Choroid plexus epithelial cell (primary cell): ENCODE results near the gene AURKA.

Experiments used
- DNase-seq: peaks from one replicate; pipeline ENCODE4 v3.0.0-alpha.2; 2010; ENCODE audit warnings: low read depth
- H3K4me3 ChIP-seq: 2 replicates; pipeline ENCODE4 v1.5.1; 2011; ENCODE audit warnings: low read depth, mild to moderate bottlenecking, control low read depth, low read length, moderate library complexity
- TF ChIP-seq, protein P1 (sequence below): conservative IDR thresholded peaks from 2 replicates; pipeline ENCODE4 v1.5.1; 2011; ENCODE audit warnings: low read depth, mild to moderate bottlenecking, control low read depth, inconsistent platforms, low read length, moderate library complexity

The AURKA gene

DNA sequence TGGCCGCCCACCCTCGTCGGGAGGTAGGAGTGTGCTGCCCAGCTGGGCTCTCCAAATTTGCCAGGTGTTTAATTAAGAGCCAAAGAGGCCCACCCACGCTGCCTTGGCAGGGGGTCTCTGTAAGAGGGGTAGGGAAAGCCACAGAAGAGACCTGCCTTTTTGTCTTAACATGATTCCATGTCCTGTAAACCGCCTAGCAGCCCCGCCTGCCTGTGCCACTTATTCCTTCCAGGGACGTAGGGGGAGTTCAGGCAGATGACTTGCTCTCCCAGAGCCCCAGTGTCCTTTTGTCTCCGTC, 31.2 kb downstream of the AURKA start:
- TF ChIP-seq, protein P1, sequence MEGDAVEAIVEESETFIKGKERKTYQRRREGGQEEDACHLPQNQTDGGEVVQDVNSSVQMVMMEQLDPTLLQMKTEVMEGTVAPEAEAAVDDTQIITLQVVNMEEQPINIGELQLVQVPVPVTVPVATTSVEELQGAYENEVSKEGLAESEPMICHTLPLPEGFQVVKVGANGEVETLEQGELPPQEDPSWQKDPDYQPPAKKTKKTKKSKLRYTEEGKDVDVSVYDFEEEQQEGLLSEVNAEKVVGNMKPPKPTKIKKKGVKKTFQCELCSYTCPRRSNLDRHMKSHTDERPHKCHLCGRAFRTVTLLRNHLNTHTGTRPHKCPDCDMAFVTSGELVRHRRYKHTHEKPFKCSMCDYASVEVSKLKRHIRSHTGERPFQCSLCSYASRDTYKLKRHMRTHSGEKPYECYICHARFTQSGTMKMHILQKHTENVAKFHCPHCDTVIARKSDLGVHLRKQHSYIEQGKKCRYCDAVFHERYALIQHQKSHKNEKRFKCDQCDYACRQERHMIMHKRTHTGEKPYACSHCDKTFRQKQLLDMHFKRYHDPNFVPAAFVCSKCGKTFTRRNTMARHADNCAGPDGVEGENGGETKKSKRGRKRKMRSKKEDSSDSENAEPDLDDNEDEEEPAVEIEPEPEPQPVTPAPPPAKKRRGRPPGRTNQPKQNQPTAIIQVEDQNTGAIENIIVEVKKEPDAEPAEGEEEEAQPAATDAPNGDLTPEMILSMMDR = no peak
- no peak for DNase-seq
- H3K4me3 ChIP-seq = no peak overlapping the region

DNA sequence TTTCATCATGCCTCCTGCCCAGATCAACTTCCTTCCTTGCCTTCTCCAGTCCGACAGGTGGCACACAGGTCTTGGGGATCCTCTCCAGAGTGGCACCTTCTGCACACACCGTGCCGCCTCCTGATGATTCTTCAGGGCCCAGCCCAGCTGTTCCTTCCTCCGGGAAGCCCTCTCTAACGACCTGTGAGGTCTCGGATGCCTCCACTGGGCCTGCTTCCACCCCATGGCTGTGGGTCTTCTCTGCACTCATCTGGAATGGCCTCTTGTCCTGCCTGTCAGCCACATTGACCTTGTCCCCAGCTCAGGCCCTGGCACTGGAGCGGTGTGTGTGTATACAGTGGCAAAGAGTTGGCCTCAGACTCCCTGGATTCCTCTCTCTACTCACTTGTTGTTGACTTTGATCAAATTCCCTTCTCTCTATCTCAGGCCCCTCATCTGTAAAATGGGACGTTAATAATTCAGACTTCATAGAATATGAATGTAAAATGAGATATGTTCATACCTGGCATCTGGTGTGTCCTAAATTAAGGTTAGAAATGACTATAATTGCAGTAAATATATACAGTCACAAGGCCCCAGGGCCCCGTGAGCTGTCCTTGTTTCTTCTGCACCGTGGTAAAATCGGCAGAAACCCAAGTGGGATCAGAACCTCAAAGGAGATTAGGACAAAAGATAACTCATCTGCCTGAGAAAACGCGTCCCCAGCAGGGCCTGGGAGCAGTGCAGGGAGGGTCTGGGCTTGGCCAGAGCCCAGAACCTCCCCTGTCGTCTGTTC, 31.7 kb downstream of the AURKA start:
- no peak for DNase-seq
- H3K4me3 ChIP-seq = peak overlapping the region; percentile 80
- TF ChIP-seq, protein P1 = no peak

DNA sequence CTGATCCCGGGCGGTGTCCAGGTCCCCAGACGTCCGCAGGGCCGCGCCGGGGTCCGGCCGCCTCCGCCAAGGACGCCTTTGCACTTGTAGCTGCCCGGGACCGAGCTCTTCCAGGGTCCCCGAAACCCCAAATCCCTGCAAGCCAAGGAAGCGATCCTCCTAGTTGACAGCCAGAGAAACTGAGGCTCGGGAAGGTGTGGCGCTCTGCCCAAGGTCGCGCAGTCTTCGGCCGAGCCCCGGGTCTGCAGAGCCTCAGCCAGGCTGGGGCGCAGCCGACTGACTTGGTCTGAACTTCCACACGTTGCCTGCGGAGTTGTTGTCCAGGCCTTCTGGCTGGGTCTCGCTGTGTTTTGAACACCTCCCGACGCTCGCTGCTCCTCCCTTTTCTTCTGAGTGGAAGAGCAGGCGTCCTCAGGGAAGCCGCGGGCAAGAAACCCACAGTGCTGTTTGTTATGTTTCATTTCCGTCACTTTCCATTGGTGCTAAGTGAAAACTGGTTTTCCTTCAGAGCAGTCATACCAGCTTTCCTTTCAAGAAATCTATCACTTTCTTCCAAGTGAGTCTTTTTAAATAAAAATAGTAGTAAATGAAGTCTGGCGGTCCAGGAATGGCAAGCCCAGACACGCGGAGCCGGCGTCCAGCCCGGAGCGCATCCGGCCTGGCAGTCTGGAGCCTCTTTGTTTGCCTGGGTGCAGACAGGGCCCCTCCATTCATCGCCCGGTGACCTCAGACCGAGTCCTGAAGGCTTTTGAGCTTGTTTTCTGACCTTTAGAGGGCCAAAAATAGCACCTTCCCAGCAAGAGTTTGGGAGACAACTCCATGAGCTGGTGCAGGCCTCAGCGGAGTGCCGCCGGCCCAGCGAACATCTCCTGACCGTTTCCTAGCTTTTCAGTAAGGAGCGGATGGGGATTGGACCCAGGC, 32.5 kb downstream of the AURKA start:
- DNase-seq = peak; percentile 86
- peak overlapping the region; percentile 80 for H3K4me3 ChIP-seq
- TF ChIP-seq, protein P1 = no peak

DNA sequence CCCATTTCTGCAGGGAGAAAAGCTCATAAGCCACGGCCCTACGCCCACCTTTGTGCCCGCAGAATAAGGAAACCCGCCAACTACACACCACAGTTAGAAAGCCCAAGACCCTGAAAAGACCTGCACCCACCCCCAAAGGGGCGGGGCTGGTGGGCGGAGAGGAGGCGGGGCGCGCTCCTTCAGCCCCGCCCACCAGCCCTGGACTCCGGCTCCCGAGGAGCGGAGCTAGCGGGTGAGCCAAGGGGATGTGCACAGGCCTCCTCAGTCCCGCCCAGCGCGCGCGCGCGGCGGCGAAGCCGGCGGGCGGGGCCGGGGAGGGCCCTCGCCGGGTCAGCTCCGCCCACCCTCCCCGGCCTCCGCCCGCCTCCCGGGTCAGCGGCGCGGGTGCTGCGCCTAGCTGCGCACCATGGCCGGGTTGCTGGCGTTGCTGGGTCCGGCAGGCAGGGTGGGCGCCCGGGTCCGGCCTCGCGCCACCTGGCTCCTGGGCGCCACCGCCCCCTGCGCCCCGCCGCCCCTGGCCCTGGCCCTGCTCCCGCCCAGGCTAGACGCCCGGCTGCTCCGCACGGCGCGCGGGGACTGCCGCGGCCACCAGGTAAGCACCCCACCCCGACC, 33.3 kb downstream of the AURKA start, which contains the start of gene FAM210B:
Gene FAM210B, plus strand, starts transcription at position 375 of the 612 bp plus-strand sequence. Its CDS starts 32 bp downstream, at position 407.
- TF ChIP-seq, protein P1 = no peak
- peak; percentile 92 for DNase-seq
- peak within 1 kb of the TSS; percentile 80 for H3K4me3 ChIP-seq

DNA sequence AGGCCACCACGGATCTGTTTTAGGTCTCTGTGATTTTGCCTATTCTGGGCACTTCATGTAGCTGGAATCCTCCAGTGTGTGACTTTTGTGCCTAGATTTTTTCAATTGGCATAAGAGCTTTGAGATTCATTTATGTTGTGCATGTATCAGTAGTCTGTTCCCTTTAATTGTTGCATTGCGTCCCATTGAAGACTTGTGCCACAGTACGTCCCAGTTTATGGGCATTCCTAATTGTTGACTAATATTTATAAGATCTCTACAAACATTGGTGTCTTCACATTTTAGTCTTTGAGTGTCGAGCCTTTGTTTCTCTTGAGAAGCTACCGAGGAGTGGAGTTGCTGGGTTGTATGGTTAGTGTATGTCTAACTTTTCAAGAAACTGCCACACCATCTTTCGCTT, 33.9 kb downstream of the AURKA start:
- DNase-seq = no peak
- H3K4me3 ChIP-seq = no peak overlapping the region
- TF ChIP-seq, protein P1 = no peak

DNA sequence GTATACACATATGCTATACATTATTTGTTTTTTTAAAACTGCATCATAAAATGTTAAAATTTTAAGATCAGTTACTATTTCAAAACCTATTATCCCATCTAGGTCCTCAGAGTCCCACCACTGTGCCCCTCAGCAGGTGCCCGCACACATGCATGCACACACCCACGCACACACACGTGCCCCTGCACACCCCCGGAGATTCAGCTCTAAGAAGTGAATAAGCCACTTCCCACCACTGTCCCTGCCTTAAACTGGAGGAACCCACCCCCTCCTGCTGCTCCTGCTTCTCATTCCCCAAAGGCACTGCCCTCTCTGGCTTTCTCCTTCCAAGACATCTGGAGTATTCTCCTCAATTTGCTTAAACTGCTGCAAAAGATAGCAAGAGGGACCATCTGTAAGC, 38.7 kb downstream of the AURKA start:
- TF ChIP-seq, protein P1 = no peak
- DNase-seq = no peak
- no peak overlapping the region for H3K4me3 ChIP-seq
